ENCODE measurements around the gene ZNF790. TPM values are rescaled to one million over a fixed set of nuclear protein-coding genes. Genes with fewer than 3 reads are reported as not detected.
A peak's percentile ranks its signal among the peaks of the same experiment; 100 is the strongest.

Gene ZNF790
- 1 to 10 TPM; 6.1 to 6.9 TPM for total RNA-seq

GRCh38 chr19:36837906-36838783 lies at the start of gene ZNF790:
Gene ZNF790, minus strand, starts transcription at chr19:36838387. Its CDS starts 12,768 bp downstream, at chr19:36825619.
- H3K9me3 Mint-ChIP-seq: peaks cover 25% of the 10 kb centered on the region
- H3K27ac Mint-ChIP-seq: no peak within 1 kb of the TSS
- H3K4me1 Mint-ChIP-seq (ENCODE audit: low read depth): peaks cover 6% of the 10 kb centered on the region
- POLR2A ChIA-PET: interaction anchor here (0.8 to 5.0 kb wide), 5 partner anchors 12 to 233 kb away, joined by 3 to 61 read pairs (median 4); partner anchors contain the start of genes ZNF345, ZNF382 and ZNF850
- no peaks in the 10 kb centered on the region for H3K27me3 Mint-ChIP-seq
- CTCF ChIA-PET: interaction anchor here (0.6 to 1.9 kb wide), 3 partner anchors 11 to 239 kb away, joined by 3 to 8 read pairs (median 6); partner anchors contain the start of gene ZNF345
- intact Hi-C loops (cut with micrococcal nuclease): loop anchor here (1.0 to 10.0 kb wide), 8 partner anchors 12 to 623 kb away; partner anchors contain the start of genes ZNF146, ZNF345, ZNF529 and ZNF565
- peaks cover 49% of the 10 kb centered on the region for H3K36me3 Mint-ChIP-seq
- DNase-seq: peak; percentile 93
- H3K4me3 Mint-ChIP-seq: no peak within 1 kb of the TSS

GRCh38 chr19:36876993-36877938 lies 39.1 kb upstream of the ZNF790 start:
- peaks cover 66% of the 10 kb centered on the region for H3K36me3 Mint-ChIP-seq
- ChIA-PET CTCF (no interaction called here), POLR2A (no interaction called here)
- no peaks in the 10 kb centered on the region for H3K4me1 Mint-ChIP-seq (ENCODE audit: low read depth)
- intact Hi-C loops (cut with micrococcal nuclease): no loop called here
- H3K27me3 Mint-ChIP-seq: no peaks in the 10 kb centered on the region
- no peak for DNase-seq
- no peak overlapping the region for H3K27ac Mint-ChIP-seq
- no peak overlapping the region for H3K4me3 Mint-ChIP-seq
- H3K9me3 Mint-ChIP-seq: peaks cover 74% of the 10 kb centered on the region

- Mint-ChIP-seq H3K4me1 (ENCODE audit: low read depth) (peaks cover 12% of the 10 kb centered on the region), H3K27me3 (no peaks in the 10 kb centered on the region), H3K9me3 (peaks cover 24% of the 10 kb centered on the region), H3K36me3 (peaks cover 47% of the 10 kb centered on the region), H3K4me3 (no peak overlapping the region), H3K27ac (no peak overlapping the region)
- intact Hi-C loops (cut with micrococcal nuclease): loop anchor here (2.0 to 10.0 kb wide), 3 partner anchors 165 to 365 kb away; partner anchors contain the start of genes ZNF382, ZNF383 and ZNF567
- ChIA-PET POLR2A (interaction anchor here (1.8 to 2.2 kb wide), 2 partner anchors 165 to 279 kb away, joined by 5 read pairs; partner anchors contain the start of genes ZNF529 and ZNF567), CTCF (no interaction called here)
- DNase-seq: no peak
Measured at GRCh38 chr19:36851898-36852297, 13.7 kb upstream of the ZNF790 start.

- Mint-ChIP-seq H3K27me3 (no peaks in the 10 kb centered on the region), H3K36me3 (peaks cover 48% of the 10 kb centered on the region), H3K27ac (no peak within 1 kb of the TSS), H3K4me1 (ENCODE audit: low read depth) (peaks cover 12% of the 10 kb centered on the region), H3K9me3 (peaks cover 23% of the 10 kb centered on the region), H3K4me3 (no peak within 1 kb of the TSS)
- intact Hi-C loops (cut with micrococcal nuclease): loop anchor here (1.0 to 10.0 kb wide), 10 partner anchors 12 to 616 kb away; partner anchors contain the start of genes ZFP14, ZNF260, ZNF382 and ZNF383
- POLR2A ChIA-PET: interaction anchor here (0.6 to 4.0 kb wide), 14 partner anchors 12 to 929 kb away, joined by 3 to 61 read pairs (median 4); partner anchors contain the start of genes ZNF146, ZNF382, ZNF529 and ZNF540
- DNase-seq: peak; percentile 92
- CTCF ChIA-PET: interaction anchor here (0.6 to 2.1 kb wide), 5 partner anchors 11 to 122 kb away, joined by 3 to 6 read pairs (median 3); partner anchors contain the start of genes ZNF568, ZNF790 and ZNF829
Measured at GRCh38 chr19:36850559-36851442, 12.6 kb upstream of the ZNF790 start, which contains the start of gene ZNF345. Gene ZNF345, plus strand, starts transcription at chr19:36850876. Its CDS starts 25,955 bp downstream, at chr19:36876831.

GRCh38 chr19:36849701-36850558 lies 11.7 kb upstream of the ZNF790 start:
- peak; percentile 94 for DNase-seq
- peaks cover 51% of the 10 kb centered on the region for H3K36me3 Mint-ChIP-seq
- no peak overlapping the region for H3K4me3 Mint-ChIP-seq
- CTCF ChIA-PET: interaction anchor here (0.6 to 2.1 kb wide), 7 partner anchors 10 to 123 kb away, joined by 3 to 8 read pairs (median 3); partner anchors contain the start of genes ZNF568, ZNF790 and ZNF829
- no peaks in the 10 kb centered on the region for H3K27me3 Mint-ChIP-seq
- intact Hi-C loops (cut with micrococcal nuclease): loop anchor here (1.0 to 10.0 kb wide), 11 partner anchors 12 to 617 kb away; partner anchors contain the start of genes ZFP14, ZNF260, ZNF382 and ZNF383
- no peak overlapping the region for H3K27ac Mint-ChIP-seq
- POLR2A ChIA-PET: interaction anchor here (0.6 to 4.0 kb wide), 16 partner anchors 11 to 930 kb away, joined by 3 to 61 read pairs (median 4); partner anchors contain the start of genes ZNF146, ZNF382, ZNF529 and ZNF540
- H3K9me3 Mint-ChIP-seq: peaks cover 22% of the 10 kb centered on the region
- H3K4me1 Mint-ChIP-seq (ENCODE audit: low read depth): peaks cover 9% of the 10 kb centered on the region

- Mint-ChIP-seq H3K9me3 (peaks cover 20% of the 10 kb centered on the region), H3K36me3 (peaks cover 46% of the 10 kb centered on the region), H3K4me1 (ENCODE audit: low read depth) (peaks cover 6% of the 10 kb centered on the region), H3K27ac (no peak overlapping the region), H3K4me3 (no peak overlapping the region), H3K27me3 (no peaks in the 10 kb centered on the region)
- ChIA-PET CTCF (no interaction called here), POLR2A (interaction anchor here (4.0 kb wide), 1 partner anchor 9 kb away, joined by 61 read pairs; the partner anchor contains the start of gene ZNF790)
- intact Hi-C loops (cut with micrococcal nuclease): no loop called here
- DNase-seq: no peak
Measured at GRCh38 chr19:36847968-36848367, 9.8 kb upstream of the ZNF790 start.

- DNase-seq: no peak
- no peak overlapping the region for H3K27ac Mint-ChIP-seq
- H3K4me3 Mint-ChIP-seq: no peak overlapping the region
- CTCF ChIA-PET: interaction anchor here (1.6 to 1.9 kb wide), 3 partner anchors 10 to 134 kb away, joined by 4 to 8 read pairs (median 6); partner anchors contain the start of gene ZNF345
- intact Hi-C loops (cut with micrococcal nuclease): loop anchor here (1.0 to 10.0 kb wide), 7 partner anchors 11 to 624 kb away; partner anchors contain the start of genes ZNF146, ZNF345, ZNF529 and ZNF565
- H3K27me3 Mint-ChIP-seq: no peaks in the 10 kb centered on the region
- POLR2A ChIA-PET: interaction anchor here (5.0 kb wide), 1 partner anchor 11 kb away, joined by 61 read pairs; the partner anchor contains the start of gene ZNF345
- peaks cover 23% of the 10 kb centered on the region for H3K9me3 Mint-ChIP-seq
- H3K4me1 Mint-ChIP-seq (ENCODE audit: low read depth): peaks cover 6% of the 10 kb centered on the region
- H3K36me3 Mint-ChIP-seq: peaks cover 47% of the 10 kb centered on the region
Measured at GRCh38 chr19:36838784-36839324, 667 bp upstream of the ZNF790 start.

- Mint-ChIP-seq H3K27me3 (no peaks in the 10 kb centered on the region), H3K9me3 (peaks cover 28% of the 10 kb centered on the region), H3K27ac (no peak overlapping the region), H3K4me3 (no peak overlapping the region), H3K36me3 (peaks cover 50% of the 10 kb centered on the region), H3K4me1 (ENCODE audit: low read depth) (peaks cover 6% of the 10 kb centered on the region)
- CTCF ChIA-PET: interaction anchor here (0.6 to 1.9 kb wide), 3 partner anchors 12 to 238 kb away, joined by 3 to 8 read pairs (median 6); partner anchors contain the start of gene ZNF345
- intact Hi-C loops (cut with micrococcal nuclease): loop anchor here (1.0 to 10.0 kb wide), 4 partner anchors 40 to 623 kb away; partner anchors contain the start of genes ZNF146, ZNF565, ZNF568 and ZNF829
- POLR2A ChIA-PET: interaction anchor here (0.8 to 5.0 kb wide), 5 partner anchors 12 to 232 kb away, joined by 3 to 61 read pairs (median 4); partner anchors contain the start of genes ZNF345, ZNF382 and ZNF850
- DNase-seq: peak; percentile 14
Measured at GRCh38 chr19:36837176-36837905, 846 bp downstream of the ZNF790 start.

- H3K36me3 Mint-ChIP-seq: peaks cover 72% of the 10 kb centered on the region
- H3K27me3 Mint-ChIP-seq: no peaks in the 10 kb centered on the region
- no peak overlapping the region for H3K4me3 Mint-ChIP-seq
- H3K27ac Mint-ChIP-seq: no peak overlapping the region
- ChIA-PET CTCF (no interaction called here), POLR2A (no interaction called here)
- H3K4me1 Mint-ChIP-seq (ENCODE audit: low read depth): no peaks in the 10 kb centered on the region
- H3K9me3 Mint-ChIP-seq: peaks cover 57% of the 10 kb centered on the region
- no peak for DNase-seq
- intact Hi-C loops (cut with micrococcal nuclease): loop anchor here (10.0 kb wide), 1 partner anchor 619 kb away; the partner anchor contains the start of genes ZNF146 and ZNF565
Measured at GRCh38 chr19:36833430-36833829, 4.8 kb downstream of the ZNF790 start.
